OCI-LY3 (cell line): ENCODE data around the gene SH3GLB1.

Experiments
- EZH2phosphoT487 ChIP-seq: fragments of 200-600 bp; shearing (Covaris generic); IDR thresholded peaks from 2 replicates; pipeline ENCODE4 v1.6.1; 2018; ENCODE audit warnings: antibody characterized with exemption, mixed run types, low read depth
- TF ChIP-seq, protein P1 (sequence below): fragments of 200-600, 300-600 bp; sonication (generic); IDR thresholded peaks from 2 replicates; pipeline ENCODE4 v1.5.1; 2014; ENCODE audit warnings: antibody characterized with exemption, low read length, low read depth

DNA sequence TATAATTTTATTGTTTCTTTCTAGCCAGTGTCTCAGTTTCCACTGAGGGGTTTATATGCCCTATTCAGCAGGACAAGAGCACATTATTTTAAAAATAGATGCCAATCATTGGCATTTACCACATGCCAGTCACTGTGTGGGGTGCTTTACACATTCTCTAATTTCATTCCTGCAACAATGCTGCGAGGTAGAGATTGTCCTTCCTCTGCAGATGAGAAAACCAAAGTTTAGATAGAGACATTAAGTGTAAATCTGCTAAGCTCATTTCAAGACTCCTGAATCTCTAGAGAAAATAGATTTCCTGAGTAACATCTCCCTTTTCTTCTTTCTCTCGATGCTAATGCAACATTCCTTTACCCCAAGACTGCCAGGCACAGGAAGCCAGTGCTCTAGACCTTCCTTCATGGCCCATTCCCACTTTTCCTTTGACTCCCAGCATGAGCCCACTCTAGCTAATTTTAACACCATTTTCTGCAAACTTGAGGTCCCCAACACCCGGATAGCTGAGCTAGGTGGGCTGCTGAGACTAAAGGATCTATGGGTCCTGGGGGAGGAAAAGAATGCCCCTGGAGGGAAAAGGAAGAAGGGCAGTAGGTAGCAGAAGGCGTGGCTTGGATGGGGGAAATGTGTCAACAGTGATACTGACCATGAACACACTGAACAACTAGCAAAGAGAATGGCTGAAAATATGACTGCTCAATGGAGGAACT is 50.0 kb downstream of the SH3GLB1 start:
- TF ChIP-seq, protein P1, sequence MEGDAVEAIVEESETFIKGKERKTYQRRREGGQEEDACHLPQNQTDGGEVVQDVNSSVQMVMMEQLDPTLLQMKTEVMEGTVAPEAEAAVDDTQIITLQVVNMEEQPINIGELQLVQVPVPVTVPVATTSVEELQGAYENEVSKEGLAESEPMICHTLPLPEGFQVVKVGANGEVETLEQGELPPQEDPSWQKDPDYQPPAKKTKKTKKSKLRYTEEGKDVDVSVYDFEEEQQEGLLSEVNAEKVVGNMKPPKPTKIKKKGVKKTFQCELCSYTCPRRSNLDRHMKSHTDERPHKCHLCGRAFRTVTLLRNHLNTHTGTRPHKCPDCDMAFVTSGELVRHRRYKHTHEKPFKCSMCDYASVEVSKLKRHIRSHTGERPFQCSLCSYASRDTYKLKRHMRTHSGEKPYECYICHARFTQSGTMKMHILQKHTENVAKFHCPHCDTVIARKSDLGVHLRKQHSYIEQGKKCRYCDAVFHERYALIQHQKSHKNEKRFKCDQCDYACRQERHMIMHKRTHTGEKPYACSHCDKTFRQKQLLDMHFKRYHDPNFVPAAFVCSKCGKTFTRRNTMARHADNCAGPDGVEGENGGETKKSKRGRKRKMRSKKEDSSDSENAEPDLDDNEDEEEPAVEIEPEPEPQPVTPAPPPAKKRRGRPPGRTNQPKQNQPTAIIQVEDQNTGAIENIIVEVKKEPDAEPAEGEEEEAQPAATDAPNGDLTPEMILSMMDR: no peak
- TF ChIP-seq EZH2phosphoT487: no peak
